ENCODE data around the gene SUGCT.

SUGCT gene

DNA sequence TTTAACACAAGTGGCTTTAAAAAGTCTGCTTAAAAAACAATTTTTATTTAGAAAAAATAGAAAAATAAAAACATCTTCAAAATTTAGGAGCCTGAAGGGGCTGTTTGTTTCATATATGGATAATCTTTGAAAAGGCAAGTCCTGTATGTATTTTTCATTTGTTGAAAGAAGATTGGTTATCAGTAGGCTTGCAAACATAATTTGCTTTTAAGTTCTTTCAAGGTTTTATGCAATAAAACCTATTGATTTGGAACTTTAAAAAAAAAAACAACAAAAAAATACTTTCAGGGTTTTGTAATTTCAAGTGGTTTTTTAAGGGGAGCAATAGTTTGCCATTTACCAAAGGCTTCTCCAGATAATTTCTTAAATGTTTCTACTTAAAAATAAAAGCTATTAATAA lies 36.0 kb upstream of the SUGCT start:
- peaks cover 7% of the 10 kb centered on the region for H3K4me1 ChIP-seq (ENCODE audit: control insufficient read depth, insufficient read depth, low read length)
- H3K36me3 ChIP-seq (ENCODE audit: control insufficient read depth in 2 of 2, insufficient read depth in 1 of 2, low read length in 2 of 2), result peaks cover 11 to 24% of the 10 kb centered on the region in 2 experiments
- POLR2A ChIA-PET, result no interaction called here
- no peak for TF ChIP-seq SALL2 (tag by site-specific recombination; IDR thresholded peaks at IDR 0.05; ENCODE audit: borderline replicate concordance)
- TF ChIP-seq ZNF202 (tag by site-specific recombination; IDR thresholded peaks at IDR 0.05; ENCODE audit: borderline replicate concordance), result no peak
- TF ChIP-seq ZNF335 (tag by site-specific recombination; conservative IDR thresholded peaks at IDR 0.05), result no peak
- no peak for TF ChIP-seq GLIS2 (tag by site-specific recombination; IDR thresholded peaks at IDR 0.05)
- TF ChIP-seq HOXD13 (CRISPR knock-in tag; IDR thresholded peaks at IDR 0.05; ENCODE audit: borderline replicate concordance), result no peak
- no peak for TF ChIP-seq ZNF350 (tag by site-specific recombination; IDR thresholded peaks at IDR 0.05)
- no peak for TF ChIP-seq INSM2 (tag by site-specific recombination; IDR thresholded peaks at IDR 0.05)
- TF ChIP-seq GFI1B (tag by site-specific recombination; IDR thresholded peaks at IDR 0.05), result no peak
- no peak for TF ChIP-seq ZNF16 (tag by site-specific recombination; IDR thresholded peaks at IDR 0.05; ENCODE audit: low read depth)
- no peak for TF ChIP-seq ZNF155 (tag by site-specific recombination; IDR thresholded peaks at IDR 0.05)
- CTCF ChIA-PET, result interaction anchor here (0.6 to 1.1 kb wide), 3 partner anchors 8 to 1633 kb away, joined by 3 to 4 read pairs (median 3); no protein-coding TSS in a partner anchor
- no peak overlapping the region for H3K4me3 ChIP-seq (ENCODE audit: low read depth, low read length)
- H3K27ac ChIP-seq (ENCODE audit: extremely low read depth, low read depth, low read length), result no peak overlapping the region
- no peaks in the 10 kb centered on the region for H3K9me3 ChIP-seq (ENCODE audit: control insufficient read depth, insufficient read depth, low read depth, low read length)

- H3K4me1 ChIP-seq (ENCODE audit: control insufficient read depth, insufficient read depth, low read length), result peaks cover 7% of the 10 kb centered on the region
- H3K9me3 ChIP-seq (ENCODE audit: control insufficient read depth, insufficient read depth, low read depth, low read length), result no peaks in the 10 kb centered on the region
- peaks cover 7 to 14% of the 10 kb centered on the region in 2 experiments for H3K36me3 ChIP-seq (ENCODE audit: control insufficient read depth in 2 of 2, insufficient read depth in 1 of 2, low read length in 2 of 2)
- CTCF ChIA-PET, result interaction anchor here (0.6 kb wide), 1 partner anchor 195 kb away, joined by 3 read pairs; no protein-coding TSS in a partner anchor
- POLR2A ChIA-PET, result no interaction called here
- no peak overlapping the region for H3K4me3 ChIP-seq (ENCODE audit: low read depth, low read length)
- no peak overlapping the region for H3K27ac ChIP-seq (ENCODE audit: extremely low read depth, low read depth, low read length)
- TF ChIP-seq ZNF621 (tag by site-specific recombination; IDR thresholded peaks at IDR 0.05) (no peak), ZFP41 (tag by site-specific recombination; IDR thresholded peaks at IDR 0.05; ENCODE audit: borderline replicate concordance) (no peak), SP3 (tag by site-specific recombination; IDR thresholded peaks at IDR 0.05) (no peak)
Observed at GRCh38 chr7:40099837-40100236, 35.0 kb upstream of the SUGCT start.

DNA sequence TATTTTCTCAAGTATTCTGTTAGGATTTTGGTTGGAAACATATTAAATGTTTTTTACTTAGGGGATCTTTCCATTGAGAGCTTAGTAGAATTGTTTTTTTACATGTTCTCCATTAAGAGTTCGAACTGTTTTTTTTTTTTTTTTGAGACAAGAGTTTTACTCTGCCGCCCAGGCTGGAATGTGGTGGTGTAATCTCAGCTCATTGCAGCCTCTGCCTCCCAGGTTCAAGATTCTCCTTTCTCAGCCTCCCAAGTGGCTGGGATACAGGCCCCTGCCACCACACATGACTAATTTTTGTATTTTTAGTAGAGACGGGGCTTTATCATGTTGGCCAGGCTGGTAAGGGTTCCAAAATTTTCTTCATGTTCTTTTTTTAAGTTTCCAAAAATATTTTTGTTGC lies 33.6 kb upstream of the SUGCT start:
- H3K36me3 ChIP-seq (ENCODE audit: control insufficient read depth in 2 of 2, insufficient read depth in 1 of 2, low read length in 2 of 2), result peaks cover 0 to 2% of the 10 kb centered on the region in 2 experiments; a peak in 2 of 3 replicates
- CTCF ChIA-PET, result no interaction called here

More for the DNA sequence above, 33.6 kb upstream of the SUGCT start:
- POLR2A ChIA-PET, result no interaction called here
- TF ChIP-seq, protein P1, sequence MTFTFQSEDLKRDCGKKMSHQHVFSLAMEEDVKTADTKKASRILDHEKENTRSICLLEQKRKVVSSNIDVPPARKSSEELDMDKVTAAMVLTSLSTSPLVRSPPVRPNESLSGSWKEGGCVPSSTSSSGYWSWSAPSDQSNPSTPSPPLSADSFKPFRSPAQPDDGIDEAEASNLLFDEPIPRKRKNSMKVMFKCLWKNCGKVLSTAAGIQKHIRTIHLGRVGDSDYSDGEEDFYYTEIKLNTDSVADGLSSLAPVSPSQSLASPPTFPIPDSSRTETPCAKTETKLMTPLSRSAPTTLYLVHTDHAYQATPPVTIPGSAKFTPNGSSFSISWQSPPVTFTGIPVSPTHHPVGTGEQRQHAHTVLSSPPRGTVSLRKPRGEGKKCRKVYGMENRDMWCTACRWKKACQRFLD (tag by site-specific recombination; IDR thresholded peaks at IDR 0.05), result no peak
- TF ChIP-seq ATF2 (tag by site-specific recombination; IDR thresholded peaks at IDR 0.05; ENCODE audit: low read depth), result no peak
- no peak for TF ChIP-seq ZNF600 (tag by site-specific recombination; IDR thresholded peaks at IDR 0.05)
- TF ChIP-seq, protein P2, sequence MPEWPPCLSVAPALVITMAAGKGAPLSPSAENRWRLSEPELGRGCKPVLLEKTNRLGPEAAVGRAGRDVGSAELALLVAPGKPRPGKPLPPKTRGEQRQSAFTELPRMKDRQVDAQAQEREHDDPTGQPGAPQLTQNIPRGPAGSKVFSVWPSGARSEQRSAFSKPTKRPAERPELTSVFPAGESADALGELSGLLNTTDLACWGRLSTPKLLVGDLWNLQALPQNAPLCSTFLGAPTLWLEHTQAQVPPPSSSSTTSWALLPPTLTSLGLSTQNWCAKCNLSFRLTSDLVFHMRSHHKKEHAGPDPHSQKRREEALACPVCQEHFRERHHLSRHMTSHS (tag by site-specific recombination; IDR thresholded peaks at IDR 0.05), result no peak
- TF ChIP-seq ZNF585B (tag by site-specific recombination; IDR thresholded peaks at IDR 0.05), result no peak
- TF ChIP-seq FEZF1 (tag by site-specific recombination; IDR thresholded peaks at IDR 0.05), result no peak
- no peak overlapping the region for H3K4me3 ChIP-seq (ENCODE audit: low read depth, low read length)
- H3K4me1 ChIP-seq (ENCODE audit: control insufficient read depth, insufficient read depth, low read length), result peaks cover 7% of the 10 kb centered on the region
- H3K27ac ChIP-seq (ENCODE audit: extremely low read depth, low read depth, low read length), result no peak overlapping the region
- no peaks in the 10 kb centered on the region for H3K9me3 ChIP-seq (ENCODE audit: control insufficient read depth, insufficient read depth, low read depth, low read length)

Data from HEK293 (cell line).